ENCODE measurements around the gene SH3BP1. TPM values are rescaled to one million over a fixed set of nuclear protein-coding genes. Genes with fewer than 3 reads are reported as not detected.

The SH3BP1 gene
- total and polyA plus RNA-seq, 2 experiments from 2014 or later, result 9.5 to 46.7 TPM

DNA sequence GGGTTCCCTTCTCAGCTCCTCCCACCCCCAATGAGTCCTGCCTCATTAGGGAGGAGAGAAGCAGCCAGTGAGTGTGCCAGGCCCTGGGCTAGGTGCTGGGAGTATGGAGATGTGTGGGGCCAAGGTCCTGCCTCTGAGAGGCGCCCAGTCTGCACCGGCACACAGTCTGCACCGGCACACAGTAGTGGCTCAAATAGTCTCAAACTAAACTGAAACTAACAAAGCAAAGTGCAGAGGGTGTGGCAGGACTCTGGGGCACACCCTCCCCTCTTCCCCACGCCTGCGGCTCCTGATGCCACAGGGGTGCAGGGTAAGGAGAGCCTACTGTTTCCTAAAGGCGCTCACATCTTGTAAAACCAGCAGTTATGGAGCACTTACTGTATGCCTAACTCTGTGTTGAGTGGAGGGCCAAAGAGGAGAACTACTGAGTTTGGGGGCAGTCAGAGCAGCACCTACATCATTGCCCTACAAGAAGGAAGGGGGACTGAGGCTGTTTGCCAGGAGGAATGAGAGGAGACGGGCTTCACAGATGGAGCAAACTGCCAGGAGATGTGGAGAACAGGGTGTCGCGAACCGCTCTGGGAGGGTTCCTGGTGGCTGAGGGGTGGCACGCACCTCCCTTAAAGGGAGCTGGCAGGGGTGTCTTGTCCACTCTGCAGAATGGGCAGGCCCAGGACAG, 939 bp upstream of the SH3BP1 start (continued):
- TF ChIP-seq, protein P1, sequence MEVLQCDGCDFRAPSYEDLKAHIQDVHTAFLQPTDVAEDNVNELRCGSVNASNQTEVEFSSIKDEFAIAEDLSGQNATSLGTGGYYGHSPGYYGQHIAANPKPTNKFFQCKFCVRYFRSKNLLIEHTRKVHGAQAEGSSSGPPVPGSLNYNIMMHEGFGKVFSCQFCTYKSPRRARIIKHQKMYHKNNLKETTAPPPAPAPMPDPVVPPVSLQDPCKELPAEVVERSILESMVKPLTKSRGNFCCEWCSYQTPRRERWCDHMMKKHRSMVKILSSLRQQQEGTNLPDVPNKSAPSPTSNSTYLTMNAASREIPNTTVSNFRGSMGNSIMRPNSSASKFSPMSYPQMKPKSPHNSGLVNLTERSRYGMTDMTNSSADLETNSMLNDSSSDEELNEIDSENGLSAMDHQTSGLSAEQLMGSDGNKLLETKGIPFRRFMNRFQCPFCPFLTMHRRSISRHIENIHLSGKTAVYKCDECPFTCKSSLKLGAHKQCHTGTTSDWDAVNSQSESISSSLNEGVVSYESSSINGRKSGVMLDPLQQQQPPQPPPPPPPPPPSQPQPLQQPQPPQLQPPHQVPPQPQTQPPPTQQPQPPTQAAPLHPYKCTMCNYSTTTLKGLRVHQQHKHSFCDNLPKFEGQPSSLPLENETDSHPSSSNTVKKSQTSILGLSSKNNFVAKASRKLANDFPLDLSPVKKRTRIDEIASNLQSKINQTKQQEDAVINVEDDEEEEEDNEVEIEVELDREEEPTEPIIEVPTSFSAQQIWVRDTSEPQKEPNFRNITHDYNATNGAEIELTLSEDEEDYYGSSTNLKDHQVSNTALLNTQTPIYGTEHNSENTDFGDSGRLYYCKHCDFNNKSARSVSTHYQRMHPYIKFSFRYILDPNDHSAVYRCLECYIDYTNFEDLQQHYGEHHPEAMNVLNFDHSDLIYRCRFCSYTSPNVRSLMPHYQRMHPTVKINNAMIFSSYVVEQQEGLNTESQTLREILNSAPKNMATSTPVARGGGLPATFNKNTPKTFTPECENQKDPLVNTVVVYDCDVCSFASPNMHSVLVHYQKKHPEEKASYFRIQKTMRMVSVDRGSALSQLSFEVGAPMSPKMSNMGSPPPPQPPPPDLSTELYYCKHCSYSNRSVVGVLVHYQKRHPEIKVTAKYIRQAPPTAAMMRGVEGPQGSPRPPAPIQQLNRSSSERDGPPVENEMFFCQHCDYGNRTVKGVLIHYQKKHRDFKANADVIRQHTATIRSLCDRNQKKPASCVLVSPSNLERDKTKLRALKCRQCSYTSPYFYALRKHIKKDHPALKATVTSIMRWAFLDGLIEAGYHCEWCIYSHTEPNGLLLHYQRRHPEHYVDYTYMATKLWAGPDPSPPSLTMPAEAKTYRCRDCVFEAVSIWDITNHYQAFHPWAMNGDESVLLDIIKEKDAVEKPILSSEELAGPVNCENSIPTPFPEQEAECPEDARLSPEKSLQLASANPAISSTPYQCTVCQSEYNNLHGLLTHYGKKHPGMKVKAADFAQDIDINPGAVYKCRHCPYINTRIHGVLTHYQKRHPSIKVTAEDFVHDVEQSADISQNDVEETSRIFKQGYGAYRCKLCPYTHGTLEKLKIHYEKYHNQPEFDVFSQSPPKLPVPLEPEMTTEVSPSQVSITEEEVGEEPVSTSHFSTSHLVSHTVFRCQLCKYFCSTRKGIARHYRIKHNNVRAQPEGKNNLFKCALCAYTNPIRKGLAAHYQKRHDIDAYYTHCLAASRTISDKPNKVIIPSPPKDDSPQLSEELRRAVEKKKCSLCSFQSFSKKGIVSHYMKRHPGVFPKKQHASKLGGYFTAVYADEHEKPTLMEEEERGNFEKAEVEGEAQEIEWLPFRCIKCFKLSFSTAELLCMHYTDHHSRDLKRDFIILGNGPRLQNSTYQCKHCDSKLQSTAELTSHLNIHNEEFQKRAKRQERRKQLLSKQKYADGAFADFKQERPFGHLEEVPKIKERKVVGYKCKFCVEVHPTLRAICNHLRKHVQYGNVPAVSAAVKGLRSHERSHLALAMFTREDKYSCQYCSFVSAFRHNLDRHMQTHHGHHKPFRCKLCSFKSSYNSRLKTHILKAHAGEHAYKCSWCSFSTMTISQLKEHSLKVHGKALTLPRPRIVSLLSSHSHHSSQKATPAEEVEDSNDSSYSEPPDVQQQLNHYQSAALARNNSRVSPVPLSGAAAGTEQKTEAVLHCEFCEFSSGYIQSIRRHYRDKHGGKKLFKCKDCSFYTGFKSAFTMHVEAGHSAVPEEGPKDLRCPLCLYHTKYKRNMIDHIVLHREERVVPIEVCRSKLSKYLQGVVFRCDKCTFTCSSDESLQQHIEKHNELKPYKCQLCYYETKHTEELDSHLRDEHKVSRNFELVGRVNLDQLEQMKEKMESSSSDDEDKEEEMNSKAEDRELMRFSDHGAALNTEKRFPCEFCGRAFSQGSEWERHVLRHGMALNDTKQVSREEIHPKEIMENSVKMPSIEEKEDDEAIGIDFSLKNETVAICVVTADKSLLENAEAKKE (CRISPR knock-in tag; IDR thresholded peaks at IDR 0.05), result no peak
- TF ChIP-seq STAT1 (IDR thresholded peaks at IDR 0.05; ENCODE audit: unreplicated experiment), result no peak
- TF ChIP-seq, protein P2, sequence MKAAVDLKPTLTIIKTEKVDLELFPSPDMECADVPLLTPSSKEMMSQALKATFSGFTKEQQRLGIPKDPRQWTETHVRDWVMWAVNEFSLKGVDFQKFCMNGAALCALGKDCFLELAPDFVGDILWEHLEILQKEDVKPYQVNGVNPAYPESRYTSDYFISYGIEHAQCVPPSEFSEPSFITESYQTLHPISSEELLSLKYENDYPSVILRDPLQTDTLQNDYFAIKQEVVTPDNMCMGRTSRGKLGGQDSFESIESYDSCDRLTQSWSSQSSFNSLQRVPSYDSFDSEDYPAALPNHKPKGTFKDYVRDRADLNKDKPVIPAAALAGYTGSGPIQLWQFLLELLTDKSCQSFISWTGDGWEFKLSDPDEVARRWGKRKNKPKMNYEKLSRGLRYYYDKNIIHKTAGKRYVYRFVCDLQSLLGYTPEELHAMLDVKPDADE (IDR thresholded peaks at IDR 0.05), result no peak

DNA sequence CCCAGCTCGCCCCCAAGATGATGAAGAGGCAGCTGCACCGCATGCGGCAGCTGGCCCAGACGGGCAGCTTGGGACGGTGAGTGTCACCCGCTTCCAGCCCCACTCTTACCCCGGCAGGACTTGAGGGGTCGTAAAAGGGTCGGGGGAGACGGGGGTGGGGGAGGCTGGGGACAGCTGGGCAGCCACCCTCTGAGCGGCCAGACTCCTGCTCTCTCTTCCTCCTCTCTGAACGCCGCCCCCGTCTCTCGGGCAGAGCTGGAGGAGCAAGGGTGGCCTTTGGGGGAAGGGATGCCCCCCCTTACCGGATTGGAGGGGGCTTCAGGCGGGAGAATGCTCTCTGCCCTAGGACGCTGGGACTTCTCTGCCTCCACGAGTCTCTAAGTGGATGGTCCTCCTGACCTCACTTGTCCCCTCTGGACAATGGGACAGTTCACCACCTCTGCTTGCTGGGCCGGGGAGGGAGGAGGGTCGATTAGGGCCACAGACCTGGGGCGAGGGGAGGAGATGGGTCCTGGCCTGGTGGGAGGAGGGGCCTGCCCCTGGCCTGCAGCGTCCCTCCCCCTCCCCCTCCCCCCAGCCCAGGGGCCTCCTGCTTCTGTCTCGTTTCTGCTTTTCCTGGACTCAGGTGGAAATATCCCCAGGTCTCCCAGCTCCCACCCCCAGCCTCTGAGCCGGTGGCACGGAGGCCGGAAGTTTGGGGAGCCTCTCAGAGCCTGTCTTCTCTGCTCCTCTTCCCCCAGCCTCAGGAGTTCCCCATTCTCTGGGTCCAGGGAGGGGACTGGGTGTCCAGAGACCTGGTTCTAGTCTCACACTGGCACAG, 512 bp downstream of the SH3BP1 start:
- Histone ChIP-seq H3K79me2 (replicated peaks; ENCODE audit: insufficient read depth) (peaks cover 6% of the 10 kb centered on the region; the same call in 1 of the 2 replicates), H3K4me1 (ENCODE audit: insufficient read depth) (peaks cover 16% of the 10 kb centered on the region), H3K27ac (ENCODE audit: low read depth) (no peak overlapping the region), H2AFZ (0 out of 2 replicates have a peak overlapping the region, but pooled peaks have one; percentile 38), H3F3A (replicated peaks; ENCODE audit: low read depth) (peaks cover 33% of the 10 kb centered on the region), H3K27me3 (ENCODE audit: insufficient read depth) (no peaks in the 10 kb centered on the region), H3K4me2 (peak overlapping the region; percentile 97), H3K9me2 (ENCODE audit: insufficient read depth) (no peaks in the 10 kb centered on the region), H4K20me1 (replicated peaks; ENCODE audit: insufficient read depth) (peaks cover 4% of the 10 kb centered on the region; the same call in 1 of the 2 replicates), H3K36me3 (ENCODE audit: insufficient read depth) (no peaks in the 10 kb centered on the region), H3K4me3 (peak overlapping the region; percentile 89)
- ATAC-seq, result peak; percentile 17
- peaks cover 9% of the 10 kb centered on the region for H3K36me3 Mint-ChIP-seq (ENCODE audit: low read depth)
- DNase-seq (ENCODE audit: low spot score), result peak; percentile 54
- no peak overlapping the region for H3K27ac Mint-ChIP-seq
- peak overlapping the region; percentile 78 for H3K4me3 Mint-ChIP-seq
- H3K27me3 Mint-ChIP-seq (ENCODE audit: insufficient read depth, low read depth, poor library complexity), result peaks cover 20% of the 10 kb centered on the region
- TF ChIP-seq CREB1 (CRISPR knock-in tag; IDR thresholded peaks at IDR 0.05; ENCODE audit: low read depth), result no peak
- TF ChIP-seq, protein P3, sequence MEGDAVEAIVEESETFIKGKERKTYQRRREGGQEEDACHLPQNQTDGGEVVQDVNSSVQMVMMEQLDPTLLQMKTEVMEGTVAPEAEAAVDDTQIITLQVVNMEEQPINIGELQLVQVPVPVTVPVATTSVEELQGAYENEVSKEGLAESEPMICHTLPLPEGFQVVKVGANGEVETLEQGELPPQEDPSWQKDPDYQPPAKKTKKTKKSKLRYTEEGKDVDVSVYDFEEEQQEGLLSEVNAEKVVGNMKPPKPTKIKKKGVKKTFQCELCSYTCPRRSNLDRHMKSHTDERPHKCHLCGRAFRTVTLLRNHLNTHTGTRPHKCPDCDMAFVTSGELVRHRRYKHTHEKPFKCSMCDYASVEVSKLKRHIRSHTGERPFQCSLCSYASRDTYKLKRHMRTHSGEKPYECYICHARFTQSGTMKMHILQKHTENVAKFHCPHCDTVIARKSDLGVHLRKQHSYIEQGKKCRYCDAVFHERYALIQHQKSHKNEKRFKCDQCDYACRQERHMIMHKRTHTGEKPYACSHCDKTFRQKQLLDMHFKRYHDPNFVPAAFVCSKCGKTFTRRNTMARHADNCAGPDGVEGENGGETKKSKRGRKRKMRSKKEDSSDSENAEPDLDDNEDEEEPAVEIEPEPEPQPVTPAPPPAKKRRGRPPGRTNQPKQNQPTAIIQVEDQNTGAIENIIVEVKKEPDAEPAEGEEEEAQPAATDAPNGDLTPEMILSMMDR (conservative IDR thresholded peaks at IDR 0.05; ENCODE audit: low read depth in 2 of 2), result no peak
- TF ChIP-seq EZH2phosphoT487 (IDR thresholded peaks at IDR 0.05; ENCODE audit: unreplicated experiment), result no peak
- no peak for TF ChIP-seq STAT1 (IDR thresholded peaks at IDR 0.05; ENCODE audit: unreplicated experiment)
- no peak for TF ChIP-seq JUNB (IDR thresholded peaks at IDR 0.05; ENCODE audit: unreplicated experiment)
- H3K9me3 Mint-ChIP-seq, result no peaks in the 10 kb centered on the region
- H3K4me1 Mint-ChIP-seq, result peaks cover 27% of the 10 kb centered on the region

All from GM23338 (cell line).